GM18858 (cell line): ENCODE measurements around the gene SPATA2.
"Not testable (repeated sequence)": the region's sequence is repeated elsewhere in the genome, so short reads cannot be mapped to it uniquely, and the experiment has no call there.

Source experiments
- ATAC-seq: cut with Tn5 transposase; IDR thresholded peaks from one replicate; pipeline ENCODE4 v1.9.1; 2021; ENCODE audit not compliant: unreplicated experiment

Gene SPATA2

GRCh38 chr20:49906101-49906604 lies 9.2 kb downstream of the SPATA2 start:
- ATAC-seq: no peak

- no peak for ATAC-seq
These were observed 9.8 kb downstream of the SPATA2 start for GRCh38 chr20:49905415-49906091.

DNA sequence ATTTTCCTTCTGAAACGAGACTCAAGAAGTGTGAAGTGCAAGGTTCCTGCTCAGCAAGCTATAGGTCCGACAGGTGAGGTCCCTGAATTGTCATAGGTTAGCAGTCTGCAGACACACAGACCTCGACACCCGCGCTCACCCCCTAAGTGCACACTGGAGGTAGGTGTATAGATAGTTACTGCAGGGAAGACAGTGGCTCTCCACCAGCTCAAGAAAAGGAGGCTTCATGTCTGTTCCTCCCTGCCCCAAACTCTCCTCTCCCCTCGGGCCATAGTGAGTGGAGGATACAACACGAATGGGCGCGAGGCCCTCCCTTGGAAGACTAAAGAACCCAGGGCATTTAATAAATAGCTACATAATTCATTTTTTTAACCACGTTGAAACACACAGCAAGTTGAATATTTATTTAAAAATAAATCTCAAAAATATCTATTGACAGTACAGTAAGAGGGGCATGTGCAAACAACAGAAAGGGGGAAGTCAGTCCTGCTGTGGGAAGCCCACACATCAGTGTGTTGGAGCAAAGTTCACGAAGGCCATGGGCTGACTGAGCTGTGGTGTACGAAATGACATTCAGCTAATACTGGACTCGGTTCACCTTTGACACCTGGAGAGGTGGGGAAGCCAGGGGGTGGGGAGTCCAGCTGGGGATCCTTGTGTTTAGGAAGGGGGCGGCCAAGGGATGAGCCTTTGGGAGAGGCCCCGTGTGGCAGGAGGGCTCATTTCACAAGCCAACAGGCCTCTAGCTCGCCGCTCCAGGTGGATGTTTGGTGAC lies 10.7 kb downstream of the SPATA2 start:
- ATAC-seq: no peak

DNA sequence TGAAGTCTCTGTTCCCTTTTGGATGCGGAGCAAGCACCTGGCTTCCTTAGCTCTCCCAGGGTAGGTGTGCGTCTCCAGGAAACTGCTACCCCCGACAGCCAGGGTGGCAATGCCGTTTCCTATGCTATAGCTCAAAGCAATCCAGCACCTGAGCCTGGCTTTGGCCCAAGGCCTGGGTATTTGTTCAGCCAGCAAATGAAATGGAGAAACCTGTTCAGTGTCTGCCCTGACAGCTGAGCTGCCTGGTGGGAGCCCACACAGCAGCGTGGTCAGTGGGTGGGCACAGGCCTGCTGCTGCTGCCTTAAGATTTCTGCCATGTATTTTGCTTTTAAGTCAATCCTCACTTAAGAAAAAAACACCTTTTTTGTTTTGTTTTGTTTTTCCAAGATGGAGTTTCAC lies 13.7 kb downstream of the SPATA2 start:
- no peak for ATAC-seq

DNA sequence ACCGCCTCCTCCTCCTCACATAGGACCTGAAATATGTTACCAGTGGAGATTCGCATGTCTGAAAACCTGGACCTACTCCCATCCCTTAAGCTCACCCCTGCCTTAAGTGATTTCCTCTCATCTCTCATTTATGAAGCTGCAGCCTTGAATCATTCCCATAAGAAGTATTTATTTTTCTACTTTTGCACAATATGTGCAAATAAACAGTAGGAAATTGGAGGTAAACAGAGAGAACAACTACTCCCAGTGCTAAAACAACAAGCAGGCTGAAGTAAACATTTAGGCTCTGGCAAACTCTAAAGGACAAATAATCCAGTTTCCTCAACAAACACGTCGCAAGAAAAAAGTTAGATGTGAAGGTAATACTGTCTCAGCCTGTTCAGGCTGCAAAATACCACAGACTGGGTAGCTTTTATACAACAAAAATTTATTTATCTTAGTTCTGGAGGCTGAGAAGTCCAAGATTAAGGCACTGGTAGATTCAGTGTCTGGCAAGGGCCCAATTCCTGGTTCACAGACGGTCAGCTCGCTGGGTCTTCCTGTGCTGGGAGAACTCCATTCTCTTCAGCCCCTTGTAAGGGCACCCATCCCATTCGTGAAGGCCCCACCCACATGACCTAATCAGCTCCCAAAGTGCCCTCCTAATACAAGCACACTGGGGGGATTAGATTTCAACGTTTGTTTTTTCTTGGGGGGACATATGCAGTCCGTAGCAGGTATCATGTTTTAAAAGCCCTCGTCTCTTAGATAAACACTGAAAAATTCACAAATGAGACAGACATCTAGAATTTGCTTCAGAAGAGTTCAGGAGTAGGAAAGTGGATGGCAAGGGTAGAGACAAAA lies 15.6 kb downstream of the SPATA2 start:
- no peak for ATAC-seq

- no peak for ATAC-seq
These were observed 19.1 kb downstream of the SPATA2 start for GRCh38 chr20:49896204-49896603.

DNA sequence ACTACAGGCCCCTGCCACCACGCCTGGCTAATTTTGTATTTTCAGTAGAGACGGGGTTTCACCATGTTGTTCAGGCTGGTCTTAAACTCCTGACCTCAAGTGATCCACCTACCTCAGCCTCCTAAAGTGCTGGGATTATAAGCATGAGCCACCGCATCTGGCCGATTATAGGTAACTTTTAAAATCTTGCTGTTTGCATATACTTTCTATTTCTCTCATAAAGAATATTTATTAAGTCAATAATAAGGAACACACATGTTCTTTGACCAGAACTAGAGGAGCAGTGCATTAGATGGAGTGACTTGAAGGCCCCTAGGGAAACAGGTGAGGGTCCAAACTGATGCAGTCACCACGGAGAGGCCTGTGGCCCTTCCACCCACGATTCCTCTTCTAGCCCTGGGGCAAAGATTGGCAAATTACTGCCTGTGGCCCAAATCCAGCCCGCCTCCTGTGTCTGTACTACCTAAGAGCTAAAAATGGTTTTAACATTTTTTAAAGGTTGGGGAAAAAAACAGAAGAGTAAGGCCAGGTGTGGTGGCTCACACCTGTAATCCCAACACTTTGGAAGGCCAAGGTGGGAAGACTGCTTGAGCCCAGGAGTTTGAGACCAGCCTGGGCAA lies 19.7 kb downstream of the SPATA2 start:
- not testable (repeated sequence) for ATAC-seq

GRCh38 chr20:49894073-49894470 lies 21.3 kb downstream of the SPATA2 start:
- no peak for ATAC-seq

DNA sequence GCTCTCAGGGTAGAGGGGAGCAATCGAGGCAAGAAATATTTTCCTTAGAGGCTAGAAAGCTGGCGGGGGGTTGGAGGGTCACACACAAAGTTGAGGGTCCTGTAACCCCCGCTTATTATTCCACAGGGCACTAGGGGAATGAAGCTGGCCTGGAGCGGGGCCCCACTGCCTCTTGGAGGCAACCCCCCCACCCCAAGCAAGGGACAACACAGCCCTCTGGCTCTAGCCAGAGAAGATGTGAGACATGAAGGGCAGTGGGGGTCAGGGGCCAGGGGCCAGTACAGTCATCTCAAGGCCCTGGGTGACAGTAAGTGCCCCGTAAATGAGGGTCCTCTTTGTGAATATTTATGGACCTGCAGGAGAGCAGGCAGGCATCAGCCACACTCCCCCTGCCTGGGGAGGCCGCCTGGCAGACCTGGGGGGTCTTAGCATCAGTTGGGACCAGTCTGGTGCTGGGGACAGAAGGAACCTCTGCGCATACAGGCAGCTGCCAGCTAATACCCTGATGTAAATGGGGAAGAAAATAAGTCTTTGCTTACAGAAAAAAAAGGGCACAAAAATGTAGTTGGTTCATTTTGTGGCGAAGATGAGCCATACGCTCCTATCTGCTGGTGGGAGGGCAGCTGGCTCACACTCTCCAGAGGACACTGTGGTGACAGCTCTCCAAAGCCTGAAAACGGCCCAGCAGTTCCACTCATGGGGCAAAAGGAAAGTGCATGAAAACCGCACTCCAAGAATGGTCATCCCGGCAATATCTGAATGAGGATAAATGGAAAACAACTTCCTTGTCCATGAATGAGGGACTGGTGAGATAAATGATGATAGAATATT lies 21.9 kb downstream of the SPATA2 start:
- no peak for ATAC-seq

DNA sequence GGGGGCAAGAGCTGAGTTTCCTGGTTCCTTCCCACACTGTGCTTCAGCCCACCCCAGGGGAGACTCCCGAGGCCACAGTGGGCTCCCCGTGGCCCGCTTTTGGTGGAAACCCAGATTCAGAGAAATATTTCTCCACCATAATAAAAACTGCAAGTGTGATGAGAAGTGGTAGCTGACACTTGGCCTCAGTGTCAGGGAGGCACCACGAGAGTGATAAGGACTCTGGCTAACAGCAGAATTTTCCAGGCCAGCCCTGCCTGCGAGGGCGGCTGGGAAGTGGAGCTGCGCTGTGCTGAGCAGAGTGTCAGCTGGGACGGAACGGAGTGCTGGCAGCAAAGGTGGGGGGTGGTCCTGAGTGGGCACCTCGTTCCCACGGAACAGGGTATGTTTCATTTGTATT lies 22.5 kb downstream of the SPATA2 start:
- ATAC-seq: no peak

- no peak for ATAC-seq
These were observed 23.1 kb downstream of the SPATA2 start for GRCh38 chr20:49892260-49892659.

DNA sequence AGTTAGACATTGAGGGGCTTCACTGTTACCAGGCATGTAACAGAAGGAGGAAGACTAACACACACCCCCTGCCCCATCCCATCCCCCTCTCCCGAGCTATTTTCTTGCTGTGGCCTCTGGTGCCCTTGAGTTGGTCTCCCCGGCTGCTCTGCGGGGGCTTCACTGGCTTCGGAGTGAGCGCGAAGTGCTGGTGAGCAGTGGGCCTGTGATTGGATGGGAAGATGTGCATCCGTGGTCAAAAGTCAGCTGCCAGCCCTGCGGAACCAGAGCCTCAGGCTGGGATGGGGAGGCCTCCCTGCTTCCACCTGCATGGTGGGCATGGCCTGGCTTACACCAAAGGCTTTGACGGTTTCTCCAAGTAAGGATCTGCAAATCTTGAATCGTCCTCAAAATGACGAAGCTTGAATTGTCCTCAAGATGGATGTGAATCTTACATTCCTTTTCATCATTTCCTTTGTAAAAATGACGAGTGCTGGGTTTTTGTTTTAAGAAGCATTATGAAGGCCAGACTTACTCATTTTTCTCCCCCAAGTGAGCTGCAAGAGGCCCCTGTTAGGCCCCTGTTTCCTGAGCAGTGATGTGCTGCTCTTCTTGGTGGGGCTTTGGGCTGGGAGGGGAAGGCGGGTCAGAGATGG lies 23.7 kb downstream of the SPATA2 start:
- no peak for ATAC-seq

GRCh38 chr20:49890471-49891361 lies 24.6 kb downstream of the SPATA2 start:
- no peak for ATAC-seq

DNA sequence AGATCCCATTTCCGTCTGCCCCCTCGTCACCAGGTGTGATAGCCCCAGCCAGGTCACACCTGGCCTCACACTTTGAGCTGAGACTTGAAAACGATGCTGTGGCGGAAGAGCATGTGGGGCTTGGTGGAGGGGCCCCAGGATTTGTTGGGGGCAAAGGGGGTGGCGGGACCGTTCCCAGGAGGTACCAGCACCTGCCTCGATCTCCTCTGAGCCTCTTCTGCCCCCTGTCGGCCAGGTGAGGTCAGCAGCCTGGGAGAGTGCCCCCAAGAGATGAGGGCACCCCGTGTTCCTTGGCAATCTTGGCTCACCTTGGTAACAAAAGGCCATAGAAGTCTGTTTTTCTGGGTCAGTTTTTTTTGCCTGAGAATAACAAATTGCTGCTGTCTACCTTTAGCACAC lies 25.4 kb downstream of the SPATA2 start:
- ATAC-seq: no peak

DNA sequence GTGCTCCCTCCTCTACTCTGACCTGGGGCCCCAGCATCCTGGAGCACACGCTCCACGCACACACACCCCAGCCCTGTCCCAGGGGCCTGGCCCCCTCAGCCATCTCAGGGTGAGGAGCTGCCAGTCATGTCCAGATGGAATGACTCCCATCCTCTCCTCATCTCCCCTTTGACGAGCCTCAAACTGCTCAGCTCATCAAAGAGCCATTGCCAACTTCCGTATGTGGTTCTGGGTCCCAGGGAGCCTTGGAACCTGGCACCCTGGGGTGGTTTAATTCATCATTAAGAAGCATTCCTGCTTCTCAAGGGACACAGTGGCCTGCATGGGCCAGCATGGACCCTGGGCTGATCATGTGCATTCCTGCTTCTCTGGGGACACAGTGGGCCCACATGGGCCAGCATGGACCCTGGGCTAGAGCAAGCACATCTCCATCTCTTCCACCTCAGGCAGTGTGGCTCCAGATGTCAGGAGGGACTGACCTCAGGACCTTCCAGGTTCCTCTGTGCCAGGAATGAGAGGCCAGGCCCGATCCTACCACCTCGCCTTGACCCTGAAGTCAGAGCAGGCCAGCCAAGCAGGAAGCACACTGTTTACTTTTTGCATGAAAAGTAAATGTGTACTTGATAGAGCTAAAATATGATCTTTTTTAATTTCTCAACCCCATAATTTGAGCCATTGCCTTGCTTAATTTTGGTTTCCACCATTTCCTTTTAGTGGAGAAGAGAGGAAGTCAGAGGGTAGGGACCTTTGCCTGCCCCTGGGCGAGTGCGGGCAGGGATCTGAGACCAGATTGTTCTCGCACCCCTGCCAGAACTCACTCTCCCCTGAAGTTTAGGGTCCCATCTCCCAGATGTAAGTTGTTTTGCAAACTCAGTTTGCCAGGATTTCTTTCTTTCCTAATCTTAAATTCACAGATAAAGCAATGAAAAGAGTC lies 26.1 kb downstream of the SPATA2 start:
- ATAC-seq: no peak

GRCh38 chr20:49888212-49889000 lies 26.9 kb downstream of the SPATA2 start:
- ATAC-seq: no peak
